GM12878 (cell line): ENCODE data around the gene RTP5. TPM values are rescaled to one million over a fixed set of nuclear protein-coding genes. Genes with fewer than 3 reads are reported as not detected.

ENCODE experiments used
- ATAC-seq: fragments of 200-7000 bp; cut with Tn5 transposase; 3 replicates; pipeline ENCODE4 v1.9.1; 2020; ENCODE audit warnings: mild to moderate bottlenecking, moderate library complexity
- BruUV-seq: library from RNA; stranded (reverse); fragments of 400-500 nt; replicated peaks from 2 replicates; lab custom pipeline; 2021; lab: Mats Ljungman, UMichigan
- CTCF ChIA-PET: fragments of 300-600 bp; sonication (Branson Sonifier 250); formaldehyde crosslinking; extraction: SDS; loops from one replicate; lab custom pipeline; 2021; ENCODE audit warnings: inconsistent platforms; lab: Yijun Ruan, JAX
- POLR2A ChIA-PET: fragments of 350-600 bp; formaldehyde crosslinking; extraction: SDS; loops from one replicate; lab custom pipeline; 2021; ENCODE audit warnings: inconsistent platforms; lab: Charles Lee
- RAD21 ChIA-PET: fragments of 300-600 bp; sonication (Branson Sonifier 250); formaldehyde crosslinking; loops from one replicate; lab custom pipeline; 2023; ENCODE audit warnings: antibody characterized with exemption; ENCODE audit not compliant: unreplicated experiment; lab: Charles Lee
- SMC1A ChIA-PET: fragments of 300-600 bp; sonication (Branson Sonifier 250); formaldehyde crosslinking; loops from one replicate; lab custom pipeline; 2023; ENCODE audit not compliant: unreplicated experiment, uncharacterized antibody; lab: Charles Lee
- DNase-seq: peaks from one replicate; pipeline ENCODE4 v3.0.0-alpha.2; 2011; ENCODE audit warnings: low read depth, low spot score
- FAIRE-seq: peaks from 3 replicates; lab custom pipeline; 2011; peaks lifted over from hg19 to GRCh38; lab: Jason Lieb, UNC
- H2AFZ ChIP-seq: 2 replicates; pipeline ENCODE4 v1.6.0; 2011; ENCODE audit warnings: low read depth, low read length, control low read depth; ENCODE audit not compliant: control insufficient read depth
- H3K27ac ChIP-seq: 2 replicates; pipeline ENCODE4 v1.5.1; 2011; ENCODE audit warnings: control low read depth; ENCODE audit not compliant: control insufficient read depth, insufficient read depth
- H3K27me3 ChIP-seq, 2 experiments: replicated peaks in 1 of 2; 2 replicates each; pipeline versions ENCODE4 v1.6.0 to v1.6.1; 2011; ENCODE audit warnings: low read length in 1 of 2; ENCODE audit not compliant: control insufficient read depth in 2 of 2, insufficient read depth in 2 of 2
- H3K36me3 ChIP-seq, 2 experiments: 2 replicates each; pipeline ENCODE4 v1.5.1; 2011; ENCODE audit warnings: low read length in 1 of 2; ENCODE audit not compliant: control insufficient read depth in 2 of 2, insufficient read depth in 2 of 2
- H3K4me1 ChIP-seq: 2 replicates; pipeline ENCODE4 v1.6.1; 2011; ENCODE audit warnings: mild to moderate bottlenecking, low read length, moderate library complexity, mixed read lengths; ENCODE audit not compliant: control insufficient read depth, insufficient read depth
- H3K4me2 ChIP-seq: 2 replicates; pipeline ENCODE4 v1.6.0; 2011; ENCODE audit warnings: control low read depth; ENCODE audit not compliant: control insufficient read depth, insufficient read depth
- H3K4me3 ChIP-seq: fragments of 200-600 bp; sonication (generic); 2 replicates; pipeline ENCODE4 v1.5.1; 2016
- H3K79me2 ChIP-seq: 2 replicates; pipeline ENCODE4 v1.6.0; 2011; ENCODE audit warnings: low read length; ENCODE audit not compliant: control insufficient read depth, insufficient read depth
- H3K9ac ChIP-seq: 2 replicates; pipeline ENCODE4 v1.8.0; 2011; ENCODE audit warnings: low read length, control low read depth, mixed read lengths; ENCODE audit not compliant: control insufficient read depth, insufficient read depth
- H3K9me3 ChIP-seq: replicated peaks from 3 replicates; pipeline ENCODE4 v1.5.1; 2011; ENCODE audit warnings: mild to moderate bottlenecking, low read length; ENCODE audit not compliant: control insufficient read depth, insufficient read depth
- H4K20me1 ChIP-seq: 2 replicates; pipeline ENCODE4 v1.6.0; 2011; ENCODE audit not compliant: control insufficient read depth, insufficient read depth
- BCL11A ChIP-seq: IDR thresholded peaks from 2 replicates; pipeline ENCODE4 v1.6.1; 2011; ENCODE audit warnings: low read depth, low read length
- CHD2 ChIP-seq: IDR thresholded peaks from 2 replicates; pipeline ENCODE4 v1.6.1; 2011; ENCODE audit warnings: low read depth, low read length, improper control_type of control experiment, borderline replicate concordance
- FOXK2 ChIP-seq: fragments of 450-650 bp; IDR thresholded peaks from 2 replicates; pipeline ENCODE4 v1.6.1; 2017; ENCODE audit warnings: mild to moderate bottlenecking, moderate library complexity
- GATAD2B ChIP-seq: fragments of 450-650 bp; conservative IDR thresholded peaks from 2 replicates; pipeline ENCODE4 v1.6.1; 2017; ENCODE audit warnings: low read depth, mild to moderate bottlenecking, moderate library complexity
- IKZF1 ChIP-seq: fragments of 450-650 bp; conservative IDR thresholded peaks from 2 replicates; pipeline ENCODE4 v1.6.1; 2017; ENCODE audit warnings: antibody characterized with exemption, mild to moderate bottlenecking
- MEF2B ChIP-seq: fragments of 450-650 bp; IDR thresholded peaks from 2 replicates; pipeline ENCODE4 v1.6.1; 2018; ENCODE audit warnings: mild to moderate bottlenecking, moderate library complexity; ENCODE audit not compliant: partially characterized antibody, poor library complexity, severe bottlenecking
- POLR2AphosphoS5 ChIP-seq: IDR thresholded peaks from 2 replicates; pipeline ENCODE4 v1.6.1; 2011; ENCODE audit warnings: mild to moderate bottlenecking, low read length, inconsistent platforms
- RCOR1 ChIP-seq: conservative IDR thresholded peaks from 2 replicates; pipeline ENCODE4 v1.6.1; 2012; ENCODE audit warnings: low read depth, low read length, improper control_type of control experiment
- RUNX3 ChIP-seq: IDR thresholded peaks from 2 replicates; pipeline ENCODE4 v1.6.1; 2012; ENCODE audit warnings: low read length, inconsistent platforms
- SMARCA5 ChIP-seq: fragments of 450-650 bp; IDR thresholded peaks from 2 replicates; pipeline ENCODE4 v1.6.1; 2017; ENCODE audit warnings: mild to moderate bottlenecking
- TCF7 ChIP-seq: IDR thresholded peaks from 2 replicates; pipeline ENCODE4 v1.6.1; 2014; ENCODE audit warnings: antibody characterized with exemption, borderline replicate concordance
- WGBS: methylation state at CpG from one replicate; pipeline ENCODE4 v1.1.6; 2016; ENCODE audit warnings: low lambda C conversion rate; ENCODE audit not compliant: insufficient replicate concordance, insufficient coverage; ENCODE audit errors: missing lambda C conversion rate; 5-methylcytosine and 5-hydroxymethylcytosine counted together
- in situ Hi-C: fragments of 300-500 bp; cut with MboI; formaldehyde crosslinking; loops from 9 replicates; pipeline ENCODE4 v1.14.3; 2018; ENCODE audit warnings: mixed read lengths
- intact Hi-C: fragments of 100-400 bp; cut with micrococcal nuclease; formaldehyde crosslinking; loops from one replicate; pipeline ENCODE4 v1.14.2; 2022; ENCODE audit not compliant: unreplicated experiment
- polyA plus RNA-seq, 11 experiments: library from polyadenylated mRNA; depleted of rRNA in 4 of 11; unstranded in 6 of 11; stranded (reverse) in 5 of 11; fragments of >200 nt; fragmentation: Nextera tagmentation in 4 of 11; fragmentation: Illumina TruSeq in 1 of 11; extraction: Ambion mirVana in 4 of 11; extraction: Trizol in 1 of 11; gene quantifications; 1 replicate in 1 of 11; 2 replicates in 10 of 11; pipeline versions ENCODE4 v1.2.1 to v1.2.3, GENCODE V29; 2011 to 2016; ENCODE audit warnings: inconsistent platforms in 2 of 11, missing spikeins in 2 of 11, low read depth in 1 of 11
- total RNA-seq, 4 experiments: library from RNA; depleted of rRNA in 3 of 4; stranded (reverse); fragments of >200 nt in 3 of 4; fragmentation: Illumina TruSeq in 1 of 4; extraction: Trizol in 1 of 4; gene quantifications; 2 replicates each; pipeline versions ENCODE4 v1.2.1 to v1.2.3, GENCODE V29; 2013 to 2021
- TF ChIP-seq, protein P1 (sequence below): fragments of 450-650 bp; IDR thresholded peaks from 2 replicates; pipeline ENCODE4 v1.6.1; 2017; ENCODE audit warnings: mild to moderate bottlenecking, moderate library complexity

RTP5 gene
- total and polyA plus RNA-seq, 10 of the 15 experiments (the other 5 are each of a cell fraction or from before 2014, with no cell fraction given) = 0.05 TPM; not detected in 9

DNA sequence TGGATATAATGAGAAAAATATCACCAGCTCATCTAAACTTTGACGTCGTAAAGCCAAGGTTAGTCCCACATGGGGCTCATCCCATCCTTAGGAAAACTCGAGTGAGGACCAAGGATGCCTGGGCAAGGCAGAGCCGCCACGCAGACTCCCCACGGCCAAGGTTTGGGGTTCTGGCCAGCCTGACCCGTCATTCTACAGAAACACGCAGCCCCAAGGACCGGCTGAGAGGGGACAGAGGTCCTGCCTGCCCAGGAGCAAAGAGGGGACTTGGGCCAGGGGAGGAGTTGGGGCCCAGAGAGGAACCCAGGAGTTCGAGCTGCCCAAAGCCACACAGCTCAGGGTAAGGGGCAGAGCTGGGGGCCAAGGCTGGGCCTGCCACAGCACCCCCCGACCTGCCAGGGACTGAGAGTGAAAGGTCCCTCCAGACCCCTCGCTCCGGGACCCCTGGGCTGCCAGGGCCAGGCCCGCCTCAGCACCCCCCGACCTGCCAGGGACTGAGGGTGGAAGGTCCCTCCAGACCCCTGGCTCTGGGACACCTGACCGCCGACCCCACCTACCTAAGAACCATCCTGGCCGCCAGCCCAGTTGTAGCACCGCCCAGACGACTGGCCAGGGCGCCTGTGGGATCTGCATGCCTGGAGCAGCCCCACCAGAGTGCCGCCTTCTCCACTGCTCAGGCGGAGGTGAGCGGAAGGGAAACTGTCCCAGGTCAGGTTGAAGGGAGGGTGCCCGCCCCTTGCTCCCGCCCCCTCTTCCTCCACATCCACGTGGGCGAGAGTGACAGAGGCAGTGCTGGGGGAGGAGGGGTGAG is 11.1 kb upstream of the RTP5 start, which contains the start of gene PDCD1 (continued):
- TF ChIP-seq GATAD2B (0 out of 2 replicates have a peak, but pooled peaks have one; percentile 16), RUNX3 (no peak), CHD2 (0 out of 2 replicates have a peak, but pooled peaks have one; percentile 15)
- TF ChIP-seq, protein P1, sequence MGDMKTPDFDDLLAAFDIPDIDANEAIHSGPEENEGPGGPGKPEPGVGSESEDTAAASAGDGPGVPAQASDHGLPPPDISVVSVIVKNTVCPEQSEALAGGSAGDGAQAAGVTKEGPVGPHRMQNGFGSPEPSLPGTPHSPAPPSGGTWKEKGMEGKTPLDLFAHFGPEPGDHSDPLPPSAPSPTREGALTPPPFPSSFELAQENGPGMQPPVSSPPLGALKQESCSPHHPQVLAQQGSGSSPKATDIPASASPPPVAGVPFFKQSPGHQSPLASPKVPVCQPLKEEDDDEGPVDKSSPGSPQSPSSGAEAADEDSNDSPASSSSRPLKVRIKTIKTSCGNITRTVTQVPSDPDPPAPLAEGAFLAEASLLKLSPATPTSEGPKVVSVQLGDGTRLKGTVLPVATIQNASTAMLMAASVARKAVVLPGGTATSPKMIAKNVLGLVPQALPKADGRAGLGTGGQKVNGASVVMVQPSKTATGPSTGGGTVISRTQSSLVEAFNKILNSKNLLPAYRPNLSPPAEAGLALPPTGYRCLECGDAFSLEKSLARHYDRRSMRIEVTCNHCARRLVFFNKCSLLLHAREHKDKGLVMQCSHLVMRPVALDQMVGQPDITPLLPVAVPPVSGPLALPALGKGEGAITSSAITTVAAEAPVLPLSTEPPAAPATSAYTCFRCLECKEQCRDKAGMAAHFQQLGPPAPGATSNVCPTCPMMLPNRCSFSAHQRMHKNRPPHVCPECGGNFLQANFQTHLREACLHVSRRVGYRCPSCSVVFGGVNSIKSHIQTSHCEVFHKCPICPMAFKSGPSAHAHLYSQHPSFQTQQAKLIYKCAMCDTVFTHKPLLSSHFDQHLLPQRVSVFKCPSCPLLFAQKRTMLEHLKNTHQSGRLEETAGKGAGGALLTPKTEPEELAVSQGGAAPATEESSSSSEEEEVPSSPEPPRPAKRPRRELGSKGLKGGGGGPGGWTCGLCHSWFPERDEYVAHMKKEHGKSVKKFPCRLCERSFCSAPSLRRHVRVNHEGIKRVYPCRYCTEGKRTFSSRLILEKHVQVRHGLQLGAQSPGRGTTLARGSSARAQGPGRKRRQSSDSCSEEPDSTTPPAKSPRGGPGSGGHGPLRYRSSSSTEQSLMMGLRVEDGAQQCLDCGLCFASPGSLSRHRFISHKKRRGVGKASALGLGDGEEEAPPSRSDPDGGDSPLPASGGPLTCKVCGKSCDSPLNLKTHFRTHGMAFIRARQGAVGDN = no peak

- H2AFZ ChIP-seq = peak overlapping the region; percentile 48; the same call in 1 of the 2 replicates
- RAD21 ChIA-PET = interaction anchor here (1.3 to 1.6 kb wide), 4 partner anchors 10 to 159 kb away, joined by 3 to 16 read pairs (median 4); partner anchors contain the start of gene RTP5
Measured at GRCh38 chr2:241859017-241859435, 10.5 kb upstream of the RTP5 start.

More at GRCh38 chr2:241859017-241859435, 10.5 kb upstream of the RTP5 start:
- intact Hi-C loops = no loop called here
- ATAC-seq (peak; percentile 33), FAIRE-seq (no peak), DNase-seq (no peak)
- Histone ChIP-seq H3K4me2 (peak overlapping the region; percentile 97), H3K4me3 (peak overlapping the region; percentile 56; the same call in 1 of the 2 replicates), H3K27ac (peak overlapping the region; percentile 97), H3K27me3 (no peaks in the 10 kb centered on the region), H3K79me2 (peaks cover 7% of the 10 kb centered on the region), H3K9ac (peak overlapping the region; percentile 77), H3K9me3 (no peaks in the 10 kb centered on the region), H3K4me1 (peaks cover 37% of the 10 kb centered on the region), H4K20me1 (no peaks in the 10 kb centered on the region), H3K36me3 (no peaks in the 10 kb centered on the region)
- ChIA-PET CTCF (interaction anchor here (0.7 to 1.9 kb wide), 4 partner anchors 10 to 65 kb away, joined by 3 to 10 read pairs (median 8); partner anchors contain the start of gene RTP5), SMC1A (interaction anchor here (1.3 to 1.8 kb wide), 3 partner anchors 9 to 157 kb away, joined by 3 to 6 read pairs (median 6); partner anchors contain the start of gene ING5), POLR2A (interaction anchor here (0.6 to 3.5 kb wide), 5 partner anchors 10 to 158 kb away, joined by 3 to 26 read pairs (median 5); partner anchors contain the start of genes D2HGDH and ING5)
- in situ Hi-C loops = no loop called here
- no TSS peak for BruUV-seq
- TF ChIP-seq FOXK2 (0 out of 2 replicates have a peak, but pooled peaks have one; percentile 10), BCL11A (no peak), IKZF1 (no peak), RCOR1 (no peak), POLR2AphosphoS5 (0 out of 2 replicates have a peak, but pooled peaks have one; percentile 3), SMARCA5 (peak; percentile 75; the same call in 1 of the 2 replicates), MEF2B (peak; percentile 86), TCF7 (no peak)
- 33% methylated on average over 3 of the region's 9 CpGs for WGBS
